CD14-positive monocyte (primary cell): Measurements from ENCODE around the gene ANKRD1. TPM values are rescaled to one million over a fixed set of nuclear protein-coding genes. Genes with fewer than 3 reads are reported as not detected.

ENCODE experiments used
- DNase-seq, 3 donors: peaks; one replicate each; pipeline ENCODE4 v3.0.0-alpha.2; 2011 to 2022
- H2AFZ ChIP-seq: 2 replicates; pipeline ENCODE4 v1.6.0; 2012; ENCODE audit warnings: mild to moderate bottlenecking, low read depth, low read length, inconsistent platforms; ENCODE audit not compliant: insufficient read depth, poor library complexity, severe bottlenecking
- H3K27ac ChIP-seq, 2 donors: 1 replicate in 1 of 2; 2 replicates in 1 of 2; pipeline ENCODE4 v1.5.1; 2012 to 2013; ENCODE audit warnings: low read length in 2 of 2, control low read depth in 1 of 2, inconsistent platforms in 1 of 2, low read depth in 1 of 2, mild to moderate bottlenecking in 1 of 2
- H3K27me3 ChIP-seq, 2 donors: one replicate each; pipeline versions ENCODE4 v1.6.0 to v1.6.1; 2011 to 2013; ENCODE audit warnings: low read length in 2 of 2; ENCODE audit not compliant: control insufficient read depth in 2 of 2, insufficient read depth in 2 of 2
- H3K36me3 ChIP-seq, 2 donors: replicated peaks in 1 of 2; 1 replicate in 1 of 2; 2 replicates in 1 of 2; pipeline versions ENCODE4 v1.5.1 to v1.6.1; 2012 to 2013; ENCODE audit warnings: low read length in 2 of 2, control low read depth in 1 of 2, inconsistent platforms in 1 of 2, mild to moderate bottlenecking in 1 of 2; ENCODE audit not compliant: insufficient read depth in 2 of 2, control insufficient read depth in 1 of 2
- H3K4me1 ChIP-seq, 2 donors: 1 replicate in 1 of 2; 2 replicates in 1 of 2; pipeline versions ENCODE4 v1.5.1 to v1.6.1; 2012 to 2013; ENCODE audit warnings: low read length in 2 of 2, control low read depth in 1 of 2, inconsistent platforms in 1 of 2, mild to moderate bottlenecking in 1 of 2, moderate library complexity in 1 of 2; ENCODE audit not compliant: insufficient read depth in 2 of 2, control insufficient read depth in 1 of 2
- H3K4me2 ChIP-seq: replicated peaks from 2 replicates; pipeline ENCODE3; 2012; ENCODE audit warnings: low read length, moderate library complexity, mild to moderate bottlenecking; ENCODE audit not compliant: poor library complexity, severe bottlenecking; ENCODE audit errors: extremely low read depth
- H3K4me3 ChIP-seq, 3 experiments: fragments of 200-600 bp in 1 of 3; sonication (generic) in 1 of 3; replicated peaks in 1 of 3; 1 replicate in 2 of 3; 2 replicates in 1 of 3; pipeline ENCODE4 v1.5.1; 2011 to 2013; ENCODE audit warnings: low read length in 3 of 3, mild to moderate bottlenecking in 3 of 3, control low read depth in 2 of 3, low read depth in 2 of 3, inconsistent platforms in 1 of 3, moderate library complexity in 1 of 3
- H3K79me2 ChIP-seq: 2 replicates; pipeline ENCODE4 v1.6.0; 2012; ENCODE audit warnings: mild to moderate bottlenecking, control low read depth, inconsistent platforms, low read length, moderate library complexity; ENCODE audit not compliant: insufficient read depth
- H3K9ac ChIP-seq: 2 replicates; pipeline ENCODE4 v1.6.0; 2017; ENCODE audit warnings: low read length, mild to moderate bottlenecking; ENCODE audit not compliant: insufficient read depth, poor library complexity, severe bottlenecking
- H3K9me3 ChIP-seq, 2 donors: replicated peaks in 1 of 2; 1 replicate in 1 of 2; 2 replicates in 1 of 2; pipeline versions ENCODE4 v1.5.1 to v1.6.1; 2012 to 2013; ENCODE audit warnings: low read length in 2 of 2, control low read depth in 1 of 2; ENCODE audit not compliant: control insufficient read depth in 1 of 2, insufficient read depth in 1 of 2
- H4K20me1 ChIP-seq: 2 replicates; pipeline ENCODE4 v1.6.0; 2012; ENCODE audit warnings: mild to moderate bottlenecking, low read length, control low read depth, moderate library complexity; ENCODE audit not compliant: insufficient read depth
- H3K27ac Mint-ChIP-seq, 7 donors: one replicate each; pipeline ENCODE4 v1.8.0; 2020; ENCODE audit warnings: mild to moderate bottlenecking in 7 of 7, mixed read lengths in 7 of 7, moderate library complexity in 6 of 7, inconsistent platforms in 2 of 7
- H3K27me3 Mint-ChIP-seq, 3 donors: one replicate each; pipeline ENCODE4 v1.8.0; 2021 to 2022; ENCODE audit warnings: low read depth in 3 of 3, mild to moderate bottlenecking in 3 of 3, mixed read lengths in 3 of 3, moderate library complexity in 3 of 3, inconsistent platforms in 1 of 3
- H3K36me3 Mint-ChIP-seq, 2 donors: one replicate each; pipeline ENCODE4 v1.8.0; 2020; ENCODE audit warnings: mixed read lengths in 2 of 2, inconsistent platforms in 1 of 2, mild to moderate bottlenecking in 1 of 2
- H3K4me1 Mint-ChIP-seq: one replicate; pipeline ENCODE4 v1.8.0; 2020; ENCODE audit warnings: mild to moderate bottlenecking, mixed read lengths
- H3K4me3 Mint-ChIP-seq, 2 donors: one replicate each; pipeline ENCODE4 v1.8.0; 2020; ENCODE audit warnings: mild to moderate bottlenecking in 2 of 2, mixed read lengths in 2 of 2, moderate library complexity in 1 of 2
- H3K9me3 Mint-ChIP-seq, 7 donors: one replicate each; pipeline ENCODE4 v1.8.0; 2020 to 2022; ENCODE audit warnings: mixed read lengths in 7 of 7, mild to moderate bottlenecking in 6 of 7, moderate library complexity in 6 of 7, inconsistent platforms in 2 of 7
- WGBS: methylation state at CpG from one replicate; pipeline ENCODE4 v1.1.5; 2013; ENCODE audit warnings: missing lambda C conversion rate; ENCODE audit not compliant: insufficient coverage; 5-methylcytosine and 5-hydroxymethylcytosine counted together
- intact Hi-C, 2 donors: fragments of 100-400 bp; cut with micrococcal nuclease; formaldehyde crosslinking; loops; one replicate each; pipeline versions ENCODE4 v1.15.0 to v1.15.1; 2023
- polyA plus RNA-seq, 3 donors: library from polyadenylated mRNA; depleted of rRNA in 1 of 3; unstranded in 2 of 3; stranded (reverse) in 1 of 3; fragments of 300-500 nt in 2 of 3; fragments of >200 nt in 1 of 3; fragmentation: Illumina TruSeq in 2 of 3; gene quantifications; 1 replicate in 2 of 3; 2 replicates in 1 of 3; pipeline ENCODE4 v1.2.3, GENCODE V29; 2012 to 2021
- TF ChIP-seq, protein P1 (sequence below): fragments of 200-600 bp; IDR thresholded peaks from one replicate; pipeline ENCODE4 v1.8.0; 2022; ENCODE audit warnings: antibody characterized with exemption, mild to moderate bottlenecking

ANKRD1 gene
- polyA plus RNA-seq, 3 donors = not detected

DNA sequence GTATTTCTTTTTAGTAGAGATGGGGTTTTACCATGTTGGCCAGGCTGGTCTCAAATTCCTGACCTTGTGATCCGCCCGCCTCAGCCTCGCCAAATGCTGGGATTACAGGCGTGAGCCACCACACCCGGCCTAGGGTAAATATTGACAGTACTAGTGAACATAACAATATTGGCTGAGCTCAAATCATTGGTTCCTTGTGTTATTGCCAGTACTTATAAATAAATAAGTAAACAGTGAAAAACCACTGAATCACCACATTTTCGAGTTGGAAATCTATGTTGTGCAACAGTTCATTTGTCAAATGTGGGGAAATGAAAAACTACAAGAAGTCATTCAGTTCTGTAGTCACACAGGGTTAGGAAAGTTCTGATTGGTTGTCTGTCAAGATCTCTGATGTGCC, 33.3 kb downstream of the ANKRD1 start:
- no peak overlapping the region for H3K4me3 Mint-ChIP-seq
- DNase-seq = no peak
- H3K4me1 Mint-ChIP-seq = peaks cover 5% of the 10 kb centered on the region
- Histone ChIP-seq H3K4me3 (no peak overlapping the region), H3K4me1 (no peaks in the 10 kb centered on the region), H3K27ac (no peak overlapping the region), H3K79me2 (no peaks in the 10 kb centered on the region), H2AFZ (no peak overlapping the region), H4K20me1 (no peaks in the 10 kb centered on the region), H3K4me2 (no peak overlapping the region), H3K27me3 (no peaks in the 10 kb centered on the region), H3K9ac (no peak overlapping the region), H3K36me3 (peaks cover 67 to 100% of the 10 kb centered on the region in 2 donors), H3K9me3 (no peaks in the 10 kb centered on the region)
- TF ChIP-seq, protein P1, sequence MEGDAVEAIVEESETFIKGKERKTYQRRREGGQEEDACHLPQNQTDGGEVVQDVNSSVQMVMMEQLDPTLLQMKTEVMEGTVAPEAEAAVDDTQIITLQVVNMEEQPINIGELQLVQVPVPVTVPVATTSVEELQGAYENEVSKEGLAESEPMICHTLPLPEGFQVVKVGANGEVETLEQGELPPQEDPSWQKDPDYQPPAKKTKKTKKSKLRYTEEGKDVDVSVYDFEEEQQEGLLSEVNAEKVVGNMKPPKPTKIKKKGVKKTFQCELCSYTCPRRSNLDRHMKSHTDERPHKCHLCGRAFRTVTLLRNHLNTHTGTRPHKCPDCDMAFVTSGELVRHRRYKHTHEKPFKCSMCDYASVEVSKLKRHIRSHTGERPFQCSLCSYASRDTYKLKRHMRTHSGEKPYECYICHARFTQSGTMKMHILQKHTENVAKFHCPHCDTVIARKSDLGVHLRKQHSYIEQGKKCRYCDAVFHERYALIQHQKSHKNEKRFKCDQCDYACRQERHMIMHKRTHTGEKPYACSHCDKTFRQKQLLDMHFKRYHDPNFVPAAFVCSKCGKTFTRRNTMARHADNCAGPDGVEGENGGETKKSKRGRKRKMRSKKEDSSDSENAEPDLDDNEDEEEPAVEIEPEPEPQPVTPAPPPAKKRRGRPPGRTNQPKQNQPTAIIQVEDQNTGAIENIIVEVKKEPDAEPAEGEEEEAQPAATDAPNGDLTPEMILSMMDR = no peak
- no peak overlapping the region for H3K27ac Mint-ChIP-seq
- no peaks in the 10 kb centered on the region for H3K9me3 Mint-ChIP-seq
- H3K36me3 Mint-ChIP-seq = peaks cover 65 to 88% of the 10 kb centered on the region in 2 donors
- H3K27me3 Mint-ChIP-seq = no peaks in the 10 kb centered on the region
- no CpG with 5 or more reads among the region's 6 CpGs for WGBS
- intact Hi-C loops = no loop called here

DNA sequence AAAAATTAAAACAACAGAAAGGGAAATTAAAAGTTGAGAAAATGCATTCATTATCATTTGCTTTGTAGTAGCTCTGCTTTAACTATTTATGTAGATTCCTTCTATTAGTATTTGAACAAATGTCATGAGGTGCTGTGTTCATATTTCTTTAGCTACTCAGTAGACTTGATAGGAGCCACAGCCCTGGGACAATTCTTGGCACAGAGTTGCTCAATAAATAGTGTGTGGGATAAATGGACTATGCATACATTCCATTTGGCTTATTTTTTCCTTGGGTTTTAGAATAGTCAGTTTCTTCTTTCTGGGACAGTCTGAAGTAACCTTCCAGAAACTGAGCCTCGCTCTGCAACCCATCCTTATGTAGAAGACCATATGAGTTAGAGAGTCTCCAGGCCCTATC, 35.7 kb downstream of the ANKRD1 start:
- intact Hi-C loops = no loop called here
- no peak for DNase-seq
- no peak overlapping the region for H3K27ac Mint-ChIP-seq
- H3K27ac ChIP-seq = no peak overlapping the region
- no peaks in the 10 kb centered on the region for H4K20me1 ChIP-seq
- H3K27me3 Mint-ChIP-seq = no peaks in the 10 kb centered on the region
- H3K4me3 Mint-ChIP-seq = no peak overlapping the region
- H3K9me3 ChIP-seq = no peaks in the 10 kb centered on the region
- no peaks in the 10 kb centered on the region for H3K79me2 ChIP-seq
- no peak overlapping the region for H2AFZ ChIP-seq
- no CpG with 5 or more reads among the region's 1 CpG for WGBS
- H3K4me1 ChIP-seq = no peaks in the 10 kb centered on the region
- no peak overlapping the region for H3K4me2 ChIP-seq
- no peaks in the 10 kb centered on the region for H3K27me3 ChIP-seq
- TF ChIP-seq, protein P1 = no peak
- no peak overlapping the region for H3K9ac ChIP-seq
- H3K36me3 ChIP-seq = peaks cover 63 to 95% of the 10 kb centered on the region in 2 donors
- H3K4me3 ChIP-seq = no peak overlapping the region
- peaks cover 5% of the 10 kb centered on the region for H3K4me1 Mint-ChIP-seq
- peaks cover 56 to 85% of the 10 kb centered on the region in 2 donors for H3K36me3 Mint-ChIP-seq
- no peaks in the 10 kb centered on the region for H3K9me3 Mint-ChIP-seq
